Measurements from ENCODE around the gene MCOLN2. TPM values are rescaled to one million over a fixed set of nuclear protein-coding genes. Genes with fewer than 3 reads are reported as not detected.
"Not testable (repeated sequence)": the region's sequence is repeated elsewhere in the genome, so short reads cannot be mapped to it uniquely, and the experiment has no call there.

The MCOLN2 gene
- total RNA-seq, 2 donors from 2014 or later, result 1.1 to 6.8 TPM

- no peaks in the 10 kb centered on the region for H3K27me3 ChIP-seq (replicated peaks; ENCODE audit: insufficient read depth)
- no peaks in the 10 kb centered on the region for H3K9me3 ChIP-seq
- H3K27ac ChIP-seq, result no peak overlapping the region
- intact Hi-C loops (cut with DNase I), result no loop called here
- H3K4me1 ChIP-seq (replicated peaks), result no peaks in the 10 kb centered on the region
- WGBS, result 79% methylated on average over 4 of the region's 4 CpGs
- H3K36me3 ChIP-seq, result no peaks in the 10 kb centered on the region
- no peak for DNase-seq (ENCODE audit: low spot score)
- no peak overlapping the region for H3K4me3 ChIP-seq
- TF ChIP-seq POLR2AphosphoS5 (IDR thresholded peaks at IDR 0.05), result no peak
- no peak for TF ChIP-seq POLR2A (IDR thresholded peaks at IDR 0.05)
- no peak for TF ChIP-seq CTCF (IDR thresholded peaks at IDR 0.05)
Observed at GRCh38 chr1:85019994-85020393, 23.1 kb upstream of the MCOLN2 start.

GRCh38 chr1:85015826-85016225 lies 18.9 kb upstream of the MCOLN2 start:
- no peaks in the 10 kb centered on the region for H3K4me1 ChIP-seq (replicated peaks)
- no peak for DNase-seq (ENCODE audit: low spot score)
- no peak overlapping the region for H3K27ac ChIP-seq
- H3K36me3 ChIP-seq, result no peaks in the 10 kb centered on the region
- no peaks in the 10 kb centered on the region for H3K9me3 ChIP-seq
- 94% methylated on average over 1 of the region's 1 CpG for WGBS
- intact Hi-C loops (cut with DNase I), result no loop called here
- TF ChIP-seq POLR2A (IDR thresholded peaks at IDR 0.05) (no peak), CTCF (IDR thresholded peaks at IDR 0.05) (no peak), POLR2AphosphoS5 (IDR thresholded peaks at IDR 0.05) (no peak)
- H3K27me3 ChIP-seq (replicated peaks; ENCODE audit: insufficient read depth), result no peaks in the 10 kb centered on the region
- no peak overlapping the region for H3K4me3 ChIP-seq

- H3K36me3 ChIP-seq; H3K27me3 ChIP-seq (replicated peaks; ENCODE audit: insufficient read depth); H3K4me3 ChIP-seq; H3K27ac ChIP-seq; intact Hi-C loops (cut with DNase I); H3K4me1 ChIP-seq (replicated peaks); H3K9me3 ChIP-seq; DNase-seq (ENCODE audit: low spot score): not testable (repeated sequence)
- WGBS, result 89% methylated on average over 1 of the region's 1 CpG
Observed at GRCh38 chr1:85005641-85006040, 8.7 kb upstream of the MCOLN2 start.

- no peak overlapping the region for H3K4me3 ChIP-seq
- H3K27ac ChIP-seq, result no peak overlapping the region
- no peak for DNase-seq (ENCODE audit: low spot score)
- H3K27me3 ChIP-seq (replicated peaks; ENCODE audit: insufficient read depth), result no peaks in the 10 kb centered on the region
- H3K36me3 ChIP-seq, result no peaks in the 10 kb centered on the region
- no peaks in the 10 kb centered on the region for H3K9me3 ChIP-seq
- intact Hi-C loops (cut with DNase I), result no loop called here
- no peak for TF ChIP-seq POLR2AphosphoS5 (IDR thresholded peaks at IDR 0.05)
- TF ChIP-seq CTCF (IDR thresholded peaks at IDR 0.05), result no peak
- no peak for TF ChIP-seq POLR2A (IDR thresholded peaks at IDR 0.05)
- no peaks in the 10 kb centered on the region for H3K4me1 ChIP-seq (replicated peaks)
Observed at GRCh38 chr1:85001742-85002141, 4.8 kb upstream of the MCOLN2 start.

- 42% methylated on average over 14 of the region's 14 CpGs for WGBS
- no peak for TF ChIP-seq CTCF (IDR thresholded peaks at IDR 0.05)
- no peak for TF ChIP-seq POLR2AphosphoS5 (IDR thresholded peaks at IDR 0.05)
- TF ChIP-seq POLR2A (IDR thresholded peaks at IDR 0.05), result no peak
- no peaks in the 10 kb centered on the region for H3K4me1 ChIP-seq (replicated peaks)
- no peak for DNase-seq (ENCODE audit: low spot score)
- H3K4me3 ChIP-seq, result peak overlapping the region in 1 of 2 donors; percentile 22
- H3K9me3 ChIP-seq, result no peaks in the 10 kb centered on the region
- intact Hi-C loops (cut with DNase I), result no loop called here
- H3K36me3 ChIP-seq, result no peaks in the 10 kb centered on the region
- H3K27ac ChIP-seq, result no peak overlapping the region
- no peaks in the 10 kb centered on the region for H3K27me3 ChIP-seq (replicated peaks; ENCODE audit: insufficient read depth)
Observed at GRCh38 chr1:84998642-84999280, 1.8 kb upstream of the MCOLN2 start.

Data from prostate gland (tissue), 2 donors.